HT-29 (cell line): ENCODE results near the gene GATA3. TPM values are rescaled to one million over a fixed set of nuclear protein-coding genes. Genes with fewer than 3 reads are reported as not detected.

Experiments used
- DNase-seq: peaks from one replicate; pipeline ENCODE4 v3.0.0-alpha.2; 2015; ENCODE audit warnings: low spot score
- total RNA-seq: library from RNA; depleted of rRNA; stranded (reverse); fragments of >200 nt; shearing (Covaris generic); gene quantifications from 2 replicates; pipeline ENCODE4 v1.2.3, GENCODE V29; 2014

GATA3 gene
- total RNA-seq, 1 experiment from 2014 or later, result 0.86 TPM

GRCh38 chr10:8051109-8051821, 3.2 kb upstream of the GATA3 start:
- no peak for DNase-seq

- no peak for DNase-seq
These were observed 2.6 kb upstream of the GATA3 start for GRCh38 chr10:8051851-8052257.

DNA sequence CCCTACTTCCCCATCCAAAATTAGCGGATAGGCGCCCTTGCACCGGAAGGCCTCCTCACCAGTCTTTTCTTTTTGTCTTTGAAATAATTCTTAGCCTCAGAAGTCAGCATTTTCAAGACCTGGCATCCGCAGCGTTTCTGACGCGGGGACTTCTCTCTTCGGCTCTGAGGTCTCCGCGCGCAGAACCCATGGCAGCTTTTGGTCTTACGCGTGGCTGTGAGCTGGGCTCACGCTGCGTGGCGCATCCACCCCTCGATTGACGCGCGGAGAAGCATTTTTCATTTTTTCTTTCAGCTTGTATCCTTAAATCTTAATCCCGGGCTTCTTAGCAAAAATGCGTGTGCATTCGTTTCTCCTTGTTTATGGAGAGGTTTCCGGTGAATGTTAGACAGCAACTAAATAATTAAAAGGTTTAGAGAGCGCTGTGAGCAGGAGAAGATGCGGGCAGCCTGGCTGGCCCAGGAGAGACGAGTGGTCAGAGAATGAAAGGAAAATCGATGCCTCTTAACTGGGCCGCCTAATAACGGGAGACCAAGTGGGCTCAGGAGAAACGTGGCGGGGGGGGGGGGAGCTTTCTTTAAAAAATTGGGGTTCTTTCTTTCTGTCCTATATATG, 2.0 kb upstream of the GATA3 start:
- DNase-seq, result no peak

- DNase-seq, result no peak
These were observed 1.5 kb upstream of the GATA3 start for GRCh38 chr10:8052956-8053445.

DNA sequence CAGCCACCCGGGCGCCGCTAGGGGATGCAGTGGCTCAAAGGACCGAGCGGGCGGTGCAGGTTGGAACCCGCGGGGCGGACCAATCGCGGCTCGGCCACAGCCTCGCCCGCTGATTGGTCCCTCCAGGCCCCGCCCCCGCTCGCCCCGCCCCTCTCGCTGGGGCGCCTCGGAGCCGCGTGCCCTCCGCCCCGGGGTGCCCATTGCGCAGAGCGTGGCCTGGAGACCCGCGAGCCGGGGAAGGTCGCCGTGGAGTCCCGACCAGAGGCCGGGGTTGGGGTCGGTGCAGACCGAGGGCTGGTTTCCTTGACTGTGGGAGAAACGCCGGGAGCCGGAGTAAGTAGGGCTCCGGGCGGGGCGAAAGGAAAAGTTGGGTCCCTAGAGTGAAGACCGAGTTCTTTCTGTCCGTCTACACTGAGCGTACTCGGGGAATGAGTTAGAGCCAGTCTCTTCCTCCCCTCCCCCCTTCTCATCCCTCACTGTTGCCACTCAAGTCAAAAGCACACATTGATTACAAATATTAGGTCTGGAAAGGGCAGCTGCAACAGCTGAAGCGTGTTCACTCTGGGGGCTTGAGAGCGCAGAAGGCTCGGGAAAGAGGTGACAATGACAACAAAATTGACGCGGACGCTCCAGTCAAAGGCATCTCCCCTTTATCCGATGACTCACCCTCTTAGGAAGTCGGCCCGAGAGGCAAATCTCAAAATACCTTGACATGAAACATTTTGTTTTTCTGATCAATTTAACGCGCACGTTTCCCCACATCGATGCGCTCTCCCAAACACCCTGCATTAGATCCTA, 843 bp upstream of the GATA3 start:
- DNase-seq, result peak; percentile 66

DNA sequence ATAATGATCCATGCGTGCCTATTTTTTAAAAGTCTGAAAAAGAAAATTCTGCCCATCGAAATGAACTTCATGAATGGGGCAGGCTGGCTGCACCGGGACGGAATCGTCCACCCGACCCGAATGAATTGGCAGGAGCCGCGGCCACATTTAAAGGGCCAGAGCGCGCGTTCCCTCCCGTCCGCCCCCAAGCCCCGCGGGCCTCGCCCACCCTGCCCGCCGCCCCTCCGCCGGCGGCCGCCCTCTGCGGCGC, 319 bp upstream of the GATA3 start:
- no peak for DNase-seq

DNA sequence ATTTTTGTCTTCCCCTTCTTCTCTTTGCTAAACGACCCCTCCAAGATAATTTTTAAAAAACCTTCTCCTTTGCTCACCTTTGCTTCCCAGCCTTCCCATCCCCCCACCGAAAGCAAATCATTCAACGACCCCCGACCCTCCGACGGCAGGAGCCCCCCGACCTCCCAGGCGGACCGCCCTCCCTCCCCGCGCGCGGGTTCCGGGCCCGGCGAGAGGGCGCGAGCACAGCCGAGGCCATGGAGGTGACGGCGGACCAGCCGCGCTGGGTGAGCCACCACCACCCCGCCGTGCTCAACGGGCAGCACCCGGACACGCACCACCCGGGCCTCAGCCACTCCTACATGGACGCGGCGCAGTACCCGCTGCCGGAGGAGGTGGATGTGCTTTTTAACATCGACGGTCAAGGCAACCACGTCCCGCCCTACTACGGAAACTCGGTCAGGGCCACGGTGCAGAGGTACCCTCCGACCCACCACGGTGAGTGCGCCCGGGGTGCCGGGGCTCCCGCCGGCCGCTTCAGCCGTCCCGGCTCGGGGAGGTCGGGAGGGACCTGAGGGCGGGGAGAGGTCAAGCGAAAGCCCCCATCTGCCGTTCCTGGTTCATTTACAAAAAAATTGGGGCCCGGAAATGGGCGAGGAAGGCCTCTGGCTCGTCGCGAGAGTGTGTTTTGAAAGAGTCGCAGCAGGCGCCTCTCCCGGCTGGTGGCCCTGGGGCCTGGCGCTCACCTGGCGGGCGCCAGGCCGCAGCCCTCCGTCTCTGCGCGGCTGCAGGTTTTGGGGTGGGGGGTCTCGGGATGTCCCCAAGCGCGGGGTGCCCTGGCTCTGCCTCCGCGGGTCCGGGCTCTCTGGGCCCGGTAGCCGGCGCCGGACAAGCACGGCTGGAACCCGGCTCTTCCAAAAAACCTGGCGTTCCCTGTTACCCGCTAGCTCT, 1.2 kb downstream of the GATA3 start:
- DNase-seq, result no peak

DNA sequence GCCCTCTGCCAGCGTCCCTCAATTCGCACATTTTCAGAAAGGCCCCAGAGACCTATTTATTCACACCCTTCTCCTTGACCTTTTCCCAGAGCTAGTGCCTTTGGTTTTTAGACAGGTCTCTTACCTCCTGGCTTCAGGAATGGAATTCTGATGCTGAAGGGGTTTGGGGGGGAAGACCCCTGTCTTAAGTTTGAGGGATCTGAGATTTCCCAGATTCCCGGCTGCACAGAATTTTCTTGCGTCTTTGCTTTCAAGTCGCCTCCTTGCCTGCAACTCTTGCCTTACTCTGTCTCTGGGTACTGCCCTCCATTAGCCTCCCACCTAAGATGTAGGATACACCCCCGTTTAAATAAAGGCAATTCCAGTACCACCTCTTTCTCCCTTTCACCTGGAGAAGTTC, 1.9 kb downstream of the GATA3 start:
- no peak for DNase-seq

GRCh38 chr10:8056871-8057331, 2.4 kb downstream of the GATA3 start:
- no peak for DNase-seq

DNA sequence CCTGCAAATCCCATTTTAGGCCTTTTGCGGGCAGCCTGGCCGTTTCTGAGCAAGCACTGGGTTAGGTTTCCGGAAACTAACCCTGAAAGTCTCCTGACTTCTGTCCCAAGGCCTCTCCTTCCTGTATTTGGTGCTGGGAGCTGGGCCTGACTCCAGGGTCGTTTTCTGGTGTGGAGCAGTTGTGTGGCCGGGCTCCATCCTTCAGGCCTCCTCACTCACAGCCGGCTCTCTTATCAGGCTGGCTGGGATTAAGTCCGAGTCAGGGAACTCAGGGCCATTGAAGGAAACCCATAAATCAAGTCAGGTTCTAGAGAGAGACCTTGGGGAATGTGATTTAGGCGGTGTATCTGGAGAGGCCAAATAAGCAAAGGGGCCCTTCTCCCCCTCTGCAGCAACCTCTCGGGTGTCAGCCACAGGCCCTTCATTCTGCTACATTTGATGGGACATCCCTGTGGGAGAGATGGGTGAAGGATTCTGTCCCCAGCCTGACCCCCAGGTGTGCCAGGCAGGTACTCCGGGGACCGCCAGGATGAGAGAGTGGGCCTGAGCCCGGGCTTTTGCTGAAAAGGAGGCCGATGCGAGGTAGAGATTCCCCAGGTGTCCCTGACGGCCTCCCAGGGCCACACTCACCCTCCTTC, 3.3 kb downstream of the GATA3 start:
- no peak for DNase-seq

- no peak for DNase-seq
These were observed 4.0 kb downstream of the GATA3 start for GRCh38 chr10:8058274-8059111.

GRCh38 chr10:8059191-8059936, 4.9 kb downstream of the GATA3 start:
- no peak for DNase-seq

DNA sequence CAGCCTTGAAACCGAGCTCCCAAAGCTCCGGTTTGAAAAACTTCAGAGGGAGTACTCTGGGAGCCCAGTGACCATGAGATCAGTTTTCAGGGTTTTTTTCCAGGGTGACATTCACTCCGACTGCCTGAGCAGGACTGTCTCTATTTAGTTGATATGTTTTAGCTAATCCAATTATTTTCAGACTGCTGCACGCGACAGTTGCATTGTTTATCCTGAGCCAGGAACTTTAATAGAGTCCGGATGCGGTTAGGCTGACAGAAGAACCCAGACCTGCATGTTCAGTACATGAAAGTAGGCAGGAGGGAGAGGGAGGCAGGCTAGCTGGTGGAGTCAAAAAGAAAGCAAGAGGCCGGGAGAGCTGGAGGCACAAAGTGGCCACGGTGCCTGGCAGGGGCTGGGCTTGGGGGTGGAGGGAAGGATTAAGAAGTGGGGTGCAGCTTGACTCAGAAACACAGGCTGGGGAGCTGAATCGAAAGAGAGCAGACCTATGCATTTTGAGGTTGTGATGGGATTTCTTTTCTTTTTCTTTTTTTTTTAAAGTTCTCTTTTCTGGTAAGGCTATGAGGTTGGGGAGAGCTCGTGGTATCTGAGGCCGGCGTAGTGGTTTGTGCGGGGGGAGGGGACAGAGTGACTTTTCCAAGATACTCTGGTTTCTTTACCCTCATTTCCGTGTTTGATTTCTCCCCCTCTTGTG, 5.7 kb downstream of the GATA3 start:
- DNase-seq, result no peak

DNA sequence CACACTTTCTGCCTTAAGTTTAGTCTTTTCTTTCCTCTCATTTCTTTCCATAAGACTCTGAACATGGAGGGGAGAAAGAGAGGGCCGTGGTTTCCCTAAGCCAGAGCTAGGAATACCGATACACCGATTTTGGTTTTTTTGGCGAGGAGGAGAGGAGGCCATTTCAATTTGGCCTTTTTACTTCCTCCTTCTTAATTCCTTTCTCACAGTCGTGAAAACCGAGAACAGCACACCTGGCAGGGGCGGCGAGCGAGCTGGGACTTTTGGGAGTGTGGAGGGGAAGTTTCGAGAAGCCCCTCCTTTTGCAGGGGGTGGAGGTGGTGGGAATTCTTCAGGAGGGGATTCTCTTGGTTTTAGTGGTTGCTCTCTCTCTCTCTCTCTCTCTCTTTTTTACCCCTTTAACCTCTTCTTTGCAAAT, 6.2 kb downstream of the GATA3 start:
- DNase-seq, result no peak

DNA sequence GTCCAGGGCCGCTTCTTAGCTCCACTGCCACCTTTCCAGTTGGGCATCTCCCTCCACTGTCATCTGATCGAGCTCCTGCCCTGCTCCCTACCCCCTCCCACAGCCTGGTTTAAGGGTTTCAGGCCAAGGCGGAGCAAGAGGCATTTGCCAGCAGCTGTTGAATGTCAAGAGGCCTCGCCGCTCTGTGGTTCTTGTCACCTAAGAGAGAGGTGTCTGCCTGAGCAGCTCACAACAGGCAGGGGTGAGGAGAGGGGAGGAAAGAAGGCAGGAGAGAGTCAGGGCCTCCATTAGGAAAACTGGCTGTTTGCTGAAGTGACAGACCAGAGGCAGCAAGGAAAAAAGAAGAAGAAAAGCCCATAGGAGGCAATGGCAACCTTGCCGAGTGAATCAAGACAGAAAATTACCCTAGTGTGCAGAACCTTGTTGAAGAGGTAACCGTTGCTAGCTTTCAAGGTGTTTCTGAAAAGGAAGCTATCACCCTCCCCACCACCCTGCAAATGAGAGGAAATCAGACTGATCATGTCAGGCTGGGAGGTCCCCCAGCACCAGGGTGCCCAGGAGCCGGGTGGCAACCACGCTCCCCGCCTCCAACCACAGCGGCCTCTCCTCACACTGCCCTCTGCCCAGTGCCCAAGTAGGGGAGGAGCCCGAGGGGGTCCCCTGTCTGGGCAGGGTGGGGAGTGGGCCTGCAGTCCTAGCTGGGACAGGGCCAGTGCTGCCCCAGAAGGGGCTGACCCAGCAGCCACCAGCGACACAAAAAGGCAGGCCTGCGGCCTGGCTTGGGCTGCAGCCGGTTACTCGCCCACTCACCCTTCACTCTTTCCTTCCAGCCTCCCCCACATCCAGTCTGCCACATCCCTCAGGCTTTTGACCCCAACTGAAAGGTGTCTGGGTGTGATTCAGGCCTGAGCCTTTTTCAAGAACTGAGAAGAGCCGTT, 7.1 kb downstream of the GATA3 start:
- no peak for DNase-seq

DNA sequence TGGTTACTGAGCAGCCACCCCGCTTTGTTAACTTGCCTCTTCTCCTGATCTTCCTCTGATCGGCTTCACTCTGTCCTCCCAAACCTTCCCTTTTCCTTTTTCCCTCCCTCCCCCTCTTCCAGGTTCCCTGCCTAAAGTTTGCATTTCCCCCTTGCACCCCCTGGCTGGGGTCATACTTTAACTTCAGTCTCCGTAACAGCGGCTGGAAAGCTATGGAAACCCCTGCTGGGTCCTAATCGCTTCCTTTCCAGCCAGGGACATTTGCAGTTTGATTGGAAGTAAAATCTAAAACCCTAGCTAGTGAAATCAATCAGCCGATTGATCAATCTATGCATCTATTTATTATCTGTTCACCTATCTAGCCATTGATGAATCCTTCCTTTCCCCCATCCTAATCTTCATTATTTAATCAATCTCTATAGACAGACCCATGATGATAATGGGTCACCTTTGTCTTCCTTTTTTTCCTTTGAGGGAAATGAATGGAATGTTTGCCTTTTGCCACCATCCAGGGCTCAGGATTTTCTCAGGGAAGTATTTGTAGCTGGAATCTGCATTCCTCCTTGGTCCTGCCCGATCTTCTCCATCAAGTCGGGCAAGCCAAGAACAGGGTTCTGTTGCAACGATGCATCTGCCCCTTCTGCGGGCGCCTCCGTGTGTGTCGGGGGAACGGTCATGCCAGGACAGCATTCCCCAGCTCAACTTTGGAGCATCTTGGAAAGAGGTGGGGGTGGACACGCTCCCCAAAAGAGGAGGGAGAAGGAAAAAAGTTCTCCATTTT, 8.8 kb downstream of the GATA3 start:
- no peak for DNase-seq

- DNase-seq, result no peak
These were observed 9.4 kb downstream of the GATA3 start for GRCh38 chr10:8063935-8064334.
